ENCODE measurements around the gene BEST3.
"Not testable (repeated sequence)": the region's sequence is repeated elsewhere in the genome, so short reads cannot be mapped to it uniquely, and the experiment has no call there.

Gene BEST3

DNA sequence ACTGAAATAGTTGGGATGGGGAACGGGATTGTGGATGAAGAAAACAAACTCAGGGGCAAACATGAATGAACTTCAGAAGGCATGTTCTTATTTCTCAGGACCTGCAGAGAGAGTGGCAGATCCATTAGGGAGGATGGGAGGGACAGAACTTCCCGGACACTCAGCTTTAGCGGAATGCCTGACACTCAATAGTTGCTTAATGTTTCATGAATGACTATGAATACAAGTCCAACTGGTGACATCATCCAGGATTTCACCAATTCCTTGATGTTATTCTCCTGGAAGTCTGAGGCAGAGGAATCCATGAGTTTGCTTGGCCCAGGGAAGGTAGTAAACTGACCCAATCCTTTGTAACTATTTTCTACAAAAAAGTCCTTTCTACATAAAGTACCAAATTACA lies 50.6 kb downstream of the BEST3 start:
- DNase-seq (ENCODE audit: low read depth in 3 of 3) = no peak

DNA sequence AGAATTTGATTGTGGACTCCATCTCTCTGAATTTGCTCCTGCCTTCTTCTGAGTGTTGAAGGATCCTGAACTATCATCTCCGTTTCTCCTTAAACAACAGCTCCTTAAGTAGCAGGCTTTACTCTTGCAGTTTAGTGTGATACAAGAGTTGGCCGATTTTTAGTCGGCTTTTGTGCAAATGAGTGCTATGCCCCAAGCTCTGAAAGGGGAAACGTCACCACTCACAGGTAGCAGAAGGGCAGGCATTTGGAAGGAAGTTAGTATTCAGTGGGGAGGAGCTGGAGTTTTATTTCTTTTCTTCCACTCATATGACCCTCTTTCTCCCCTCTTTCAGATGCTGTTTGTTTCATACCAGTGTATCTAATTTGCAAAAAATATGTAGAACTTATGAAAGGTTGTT lies 51.9 kb downstream of the BEST3 start:
- DNase-seq (ENCODE audit: low read depth in 3 of 3) = no peak

- no peak for DNase-seq (ENCODE audit: low read depth in 3 of 3)
Measured at GRCh38 chr12:69645031-69645430, 54.1 kb downstream of the BEST3 start.

GRCh38 chr12:69644511-69644910 lies 54.6 kb downstream of the BEST3 start:
- DNase-seq (ENCODE audit: low read depth in 3 of 3) = no peak

- DNase-seq (ENCODE audit: low read depth in 3 of 3) = no peak
Measured at GRCh38 chr12:69642531-69642930, 56.6 kb downstream of the BEST3 start.

DNA sequence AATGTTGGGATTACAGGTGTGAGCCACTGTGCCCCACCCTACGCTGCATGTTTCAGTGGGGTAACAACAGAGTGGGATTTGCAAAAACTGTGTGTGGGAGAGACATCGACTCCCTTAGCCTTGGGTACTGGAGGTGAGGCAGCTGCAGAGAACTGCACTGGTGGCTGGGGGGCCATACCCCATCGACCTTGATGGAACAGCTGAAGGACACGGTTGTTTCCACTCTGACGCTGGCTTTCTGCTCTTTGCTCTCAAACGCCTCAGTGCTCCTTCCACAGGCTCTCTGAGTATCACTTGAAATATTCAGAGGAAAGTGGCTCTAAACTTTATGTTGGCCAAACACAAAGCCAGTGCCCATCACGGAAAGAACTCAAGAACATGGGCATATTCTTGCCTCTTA lies 57.6 kb downstream of the BEST3 start:
- no peak for DNase-seq (ENCODE audit: low read depth in 3 of 3)

- peak; percentile 20 to 32 (median 26) for DNase-seq (ENCODE audit: low read depth in 3 of 3)
Measured at GRCh38 chr12:69639400-69640016, 59.6 kb downstream of the BEST3 start.

DNA sequence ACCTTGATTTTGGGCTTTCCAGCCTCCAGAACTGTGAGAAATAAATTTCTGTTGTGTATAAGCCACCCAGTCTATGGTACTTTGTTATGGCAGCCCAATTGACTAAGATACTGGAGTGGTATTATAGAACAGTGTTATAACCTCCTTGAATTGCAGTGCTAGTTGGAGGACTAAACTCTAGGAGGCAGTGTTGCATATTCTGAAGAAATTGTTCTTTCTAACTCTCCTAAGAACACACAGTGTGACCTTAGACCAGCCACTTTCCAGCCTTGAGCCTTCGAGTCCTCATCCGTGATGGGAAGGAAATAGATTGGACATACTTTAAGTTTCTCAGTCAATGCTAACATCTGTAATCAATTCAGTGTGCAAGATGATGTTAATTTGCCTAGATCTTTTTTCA lies 66.0 kb downstream of the BEST3 start:
- no peak for DNase-seq (ENCODE audit: low read depth in 3 of 3)

DNA sequence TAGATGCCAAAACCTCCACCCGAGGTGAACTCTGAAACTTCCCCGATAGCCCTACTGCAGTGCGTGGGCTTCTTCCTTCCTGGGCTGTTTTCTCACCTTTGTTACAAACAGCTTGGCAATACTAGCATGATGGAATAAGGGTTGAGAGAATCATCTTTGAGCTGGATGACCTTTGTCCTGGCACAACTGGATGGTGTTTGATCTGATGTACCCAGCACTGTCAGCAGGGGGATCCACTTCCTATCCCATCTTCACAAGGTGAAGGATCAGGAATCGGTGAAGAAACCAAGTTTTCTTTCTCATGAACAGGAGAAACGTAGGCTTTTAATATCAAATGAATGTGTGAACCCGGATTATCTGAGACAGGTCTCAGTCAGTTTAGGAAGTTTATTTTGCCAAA lies 68.9 kb downstream of the BEST3 start:
- no peak for DNase-seq (ENCODE audit: low read depth in 3 of 3)

DNA sequence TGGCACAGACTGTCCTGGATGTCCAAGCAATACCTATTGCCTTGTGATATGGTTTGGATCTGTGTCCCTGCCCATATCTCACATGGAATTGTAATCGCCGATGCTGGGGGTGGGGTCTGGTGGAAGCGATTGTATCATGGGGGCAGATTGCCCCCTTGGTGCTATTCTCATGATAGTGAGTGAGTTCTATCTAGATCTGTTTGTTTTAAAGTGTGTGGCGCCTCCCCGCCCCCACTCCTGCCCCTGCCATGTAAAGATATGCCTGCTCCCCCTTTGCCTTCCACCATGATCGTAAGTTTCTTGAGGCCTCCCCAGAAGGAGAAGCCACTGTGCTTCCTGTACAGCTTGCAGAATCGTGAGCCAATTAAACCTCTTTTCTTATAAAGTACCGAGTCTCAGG lies 71.6 kb downstream of the BEST3 start:
- DNase-seq (ENCODE audit: low read depth in 3 of 3) = no peak

GRCh38 chr12:69623970-69624369 lies 75.1 kb downstream of the BEST3 start:
- DNase-seq (ENCODE audit: low read depth in 3 of 3) = no peak

DNA sequence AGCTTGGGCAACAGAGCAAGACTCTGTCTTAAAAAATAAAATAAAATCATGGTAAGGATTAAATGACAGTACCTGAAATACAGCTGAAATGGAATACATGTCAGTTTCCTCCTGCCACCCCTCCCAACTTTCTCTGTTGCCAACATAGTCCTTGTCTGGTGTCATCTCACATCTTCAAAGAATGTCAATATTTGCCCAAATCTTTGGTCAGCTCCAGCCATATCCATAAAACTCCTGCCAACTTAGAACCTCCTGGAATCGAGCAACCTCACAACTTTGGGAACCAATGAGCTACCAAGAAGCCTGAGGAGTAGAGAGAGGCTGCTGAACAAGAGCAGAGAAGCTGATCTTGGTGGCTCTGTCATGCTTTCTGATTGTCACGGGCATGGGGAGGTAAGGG lies 77.6 kb downstream of the BEST3 start:
- DNase-seq (ENCODE audit: low read depth in 3 of 3) = no peak

DNA sequence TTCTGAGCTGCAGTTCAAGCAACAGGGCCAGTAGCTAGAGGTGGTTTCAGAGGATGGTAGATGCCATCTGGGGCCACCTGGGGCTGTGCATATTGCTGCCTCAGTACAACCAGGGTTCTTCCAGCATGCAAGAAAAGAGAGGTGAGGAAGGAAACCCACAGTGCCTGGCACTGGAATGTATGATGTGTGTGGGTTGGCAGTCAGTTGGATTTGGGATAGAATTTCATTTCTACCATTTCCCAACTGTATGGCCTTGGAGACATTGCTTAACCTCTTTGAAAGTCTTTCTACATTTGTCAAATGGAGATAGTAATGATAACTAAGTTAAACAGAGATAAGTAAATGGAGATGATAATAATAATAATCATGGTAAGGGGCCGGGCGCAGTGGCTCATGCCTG lies 78.2 kb downstream of the BEST3 start:
- no peak for DNase-seq (ENCODE audit: low read depth in 3 of 3)

DNA sequence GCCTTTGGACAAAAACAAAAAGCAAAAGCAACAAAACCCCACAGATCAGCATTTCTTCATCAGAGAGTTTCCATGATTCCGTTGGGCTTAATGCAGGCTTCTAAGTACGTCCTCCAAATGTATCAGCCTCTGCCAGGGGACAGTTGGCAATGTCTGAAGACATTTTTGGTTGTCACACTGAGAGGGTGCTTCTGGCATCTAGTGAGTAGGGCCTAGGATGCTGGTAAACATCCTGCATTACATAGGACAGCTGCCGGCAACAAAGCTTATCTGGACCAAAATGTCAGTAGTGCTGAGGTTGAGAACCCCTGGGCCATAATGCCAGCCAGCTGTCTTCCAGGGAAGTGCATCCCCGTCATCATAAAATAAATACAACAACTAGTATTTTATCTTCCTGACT lies 79.0 kb downstream of the BEST3 start:
- DNase-seq (ENCODE audit: low read depth in 3 of 3) = no peak

DNA sequence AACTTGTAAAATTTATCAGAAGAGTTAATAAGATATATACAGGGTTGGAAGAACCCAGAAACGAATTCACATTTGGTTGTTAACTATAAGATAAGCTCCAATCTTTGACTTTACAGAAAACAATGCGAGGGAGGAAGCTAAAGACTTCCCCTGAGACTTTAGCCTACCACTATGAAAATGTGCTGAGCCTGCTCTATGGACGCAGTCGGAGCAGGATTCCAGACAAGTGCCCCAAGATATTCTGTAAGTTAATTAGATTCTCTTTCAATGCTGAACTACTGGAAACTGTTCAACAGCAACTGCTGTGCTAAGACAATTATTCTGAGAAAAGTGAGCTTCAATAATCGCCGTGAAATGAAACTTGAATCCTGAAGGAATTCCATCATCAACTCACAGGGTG lies 80.1 kb downstream of the BEST3 start:
- DNase-seq (ENCODE audit: low read depth in 3 of 3) = no peak

GRCh38 chr12:69616025-69616424 lies 83.1 kb downstream of the BEST3 start:
- no peak for DNase-seq (ENCODE audit: low read depth in 3 of 3)

DNA sequence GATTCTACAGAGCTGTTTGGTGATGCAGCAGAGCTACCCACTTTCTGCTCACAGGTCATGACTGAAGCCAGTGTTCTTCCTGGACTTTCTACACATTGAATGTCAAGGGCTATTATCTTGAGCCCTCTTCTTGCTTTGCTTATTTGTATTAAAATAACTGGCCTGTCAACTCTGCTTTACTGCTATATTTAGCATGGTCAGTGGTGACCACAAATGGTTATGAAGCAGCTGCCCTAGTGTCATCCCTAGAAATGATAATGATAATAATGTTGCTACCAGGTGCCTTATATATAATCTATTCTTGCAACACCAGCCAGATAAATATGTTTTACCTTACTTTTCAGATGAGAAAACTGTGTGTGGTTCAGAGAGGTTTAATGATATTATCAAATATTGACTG lies 85.8 kb downstream of the BEST3 start:
- DNase-seq (ENCODE audit: low read depth in 3 of 3) = no peak

DNA sequence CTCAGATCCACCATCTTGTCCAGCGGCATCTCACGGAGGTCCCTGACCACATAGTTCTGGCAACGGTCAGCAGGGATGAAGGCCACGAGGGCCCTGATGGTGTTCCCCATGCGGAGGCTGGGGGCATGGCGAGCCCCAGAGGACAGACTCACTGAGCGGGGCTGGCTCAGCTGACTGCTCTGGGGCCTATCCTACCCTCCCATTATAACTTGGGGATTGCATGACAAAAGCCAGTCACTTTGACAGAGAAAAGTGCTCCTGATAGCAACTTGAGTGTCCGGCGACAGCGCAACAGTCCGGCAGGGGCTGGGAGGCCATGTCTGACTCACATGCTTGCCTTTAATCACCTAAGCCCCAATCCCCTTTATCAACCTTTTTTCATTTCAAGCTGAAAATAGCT lies 88.4 kb downstream of the BEST3 start, which contains the start of gene LRRC10:
TSS of gene LRRC10 (minus strand) at position 179 of the 400 bp plus-strand sequence. CDS start at position 110, 69 bp downstream.
- DNase-seq (ENCODE audit: low read depth in 3 of 3) = no peak

DNA sequence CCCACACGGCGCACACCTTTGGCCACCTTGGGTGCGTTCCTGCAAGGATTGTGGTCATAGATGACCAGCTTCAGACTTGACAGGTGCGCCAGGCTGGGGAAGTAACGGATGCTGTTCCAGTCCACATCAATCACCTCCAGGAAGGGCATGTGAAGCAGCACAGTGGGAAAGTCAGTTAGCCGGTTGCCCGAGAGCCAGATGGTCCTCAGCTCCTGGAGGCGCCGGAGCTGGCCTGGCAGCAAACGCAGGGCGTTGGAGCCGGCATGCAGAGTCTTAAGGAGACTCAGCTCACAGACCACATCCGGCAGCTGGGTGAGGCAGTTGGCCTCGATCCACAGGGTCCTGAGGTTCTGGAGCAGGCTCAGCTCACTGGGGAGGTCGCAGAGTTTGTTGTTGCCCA lies 89.0 kb downstream of the BEST3 start:
- DNase-seq (ENCODE audit: low read depth in 3 of 3) = no peak

DNA sequence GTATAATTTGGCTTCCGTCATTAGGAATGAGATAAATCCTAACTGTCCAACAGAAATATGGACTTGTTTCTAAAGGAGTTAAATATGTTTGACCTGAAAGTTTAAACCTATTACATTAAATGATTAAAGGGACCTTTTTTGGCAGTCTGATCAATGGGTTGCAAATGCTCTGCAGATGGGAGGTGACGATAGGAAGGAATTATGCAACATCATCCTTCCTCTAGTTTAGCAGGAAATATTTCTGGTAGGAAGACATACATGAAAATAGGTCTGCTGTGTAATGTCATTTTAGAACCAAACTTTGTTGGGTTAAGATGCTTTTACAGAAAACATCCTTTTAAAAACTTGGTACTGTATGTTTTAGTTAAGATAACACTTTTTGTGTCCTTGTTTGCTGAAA lies 91.0 kb downstream of the BEST3 start:
- DNase-seq (ENCODE audit: low read depth in 3 of 3) = no peak

GRCh38 chr12:69604275-69604674 lies 94.8 kb downstream of the BEST3 start:
- not testable (repeated sequence) for DNase-seq (ENCODE audit: low read depth in 3 of 3)

All from stimulated activated CD4-positive, alpha-beta T cell treated with anti-CD3 and anti-CD28 coated beads, TNF-alpha, amount 100 ng/mL, for 4 hours (primary cell).